ENCODE measurements around the gene ARHGAP27.

GRCh38 chr17:45436161-45436560, 3.5 kb upstream of the ARHGAP27 start:
- TF ChIP-seq CTCF (conservative IDR thresholded peaks at IDR 0.05 in 1 of 2, IDR thresholded peaks at IDR 0.05 in 1 of 2; ENCODE audit: low read depth in 1 of 2, low read length in 2 of 2) = no peak
- no peak for TF ChIP-seq EZH2 (IDR thresholded peaks at IDR 0.05; ENCODE audit: low read length, missing control alignments)
